HPDE6-E6E7 (cell line): ENCODE measurements around the gene DLG4.
"Not testable (repeated sequence)": the region's sequence is repeated elsewhere in the genome, so short reads cannot be mapped to it uniquely, and the experiment has no call there.

ENCODE experiments used
- DNase-seq: peaks from one replicate; pipeline ENCODE4 v3.0.0; 2011; ENCODE audit warnings: missing footprints; ENCODE audit errors: extremely low spot score

The DLG4 gene

DNA sequence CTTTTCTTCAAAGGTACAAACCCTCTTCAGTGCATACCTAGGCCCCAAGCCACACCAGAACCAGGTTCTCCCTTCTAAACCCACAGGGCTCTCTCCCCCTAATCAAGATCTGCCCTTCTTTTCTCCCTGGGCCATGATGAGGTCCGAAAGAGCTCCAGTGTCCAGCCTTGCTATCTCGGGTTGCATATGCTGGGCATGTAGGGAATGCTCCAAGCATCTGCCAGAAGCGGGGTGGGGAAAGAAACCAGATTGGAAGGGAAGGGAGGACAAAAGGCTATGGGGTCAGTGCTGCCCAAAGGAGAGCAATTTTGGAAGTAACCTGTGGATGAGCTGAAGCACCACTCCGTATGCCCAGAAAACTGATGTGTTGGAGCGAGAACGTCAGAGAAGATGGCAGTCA lies 29.6 kb upstream of the DLG4 start:
- no peak for DNase-seq

GRCh38 chr17:7248796-7249195 lies 29.2 kb upstream of the DLG4 start:
- DNase-seq = no peak

- DNase-seq = no peak
Measured at GRCh38 chr17:7246779-7247178, 27.1 kb upstream of the DLG4 start.

DNA sequence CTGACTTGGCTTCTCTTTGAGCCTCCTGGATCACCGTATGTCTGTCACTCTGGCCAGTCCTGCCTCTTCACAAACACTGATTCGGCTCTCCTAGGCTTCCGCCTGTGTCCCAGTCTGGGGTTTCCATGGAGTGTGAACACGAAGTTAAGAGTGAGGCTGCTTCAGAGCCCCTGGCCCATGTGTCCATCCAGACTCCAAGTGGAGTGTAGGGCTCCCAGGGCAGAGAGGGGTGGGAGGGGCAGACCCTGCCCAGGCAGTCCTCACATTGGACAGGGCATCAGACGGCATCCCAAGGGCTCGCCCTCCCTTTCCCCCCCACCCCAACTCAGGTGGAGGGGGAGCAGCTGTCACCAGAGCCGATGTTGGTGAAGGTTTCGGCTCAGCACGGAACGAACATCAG lies 24.2 kb upstream of the DLG4 start:
- DNase-seq = not testable (repeated sequence)

DNA sequence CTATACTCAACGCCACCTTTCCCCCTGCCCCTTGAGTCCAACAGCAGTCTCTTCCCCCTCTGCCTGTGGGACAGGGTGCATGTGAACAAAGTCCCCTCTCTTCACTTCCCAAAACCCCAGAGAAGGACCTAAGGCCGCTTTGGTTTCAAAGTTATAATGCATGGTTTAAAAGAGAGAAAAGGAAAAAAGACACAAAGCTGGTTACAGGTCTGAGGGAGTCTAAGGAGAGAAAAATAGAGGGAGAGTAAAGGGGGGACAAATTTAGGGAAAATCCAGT lies 23.8 kb upstream of the DLG4 start:
- no peak for DNase-seq

GRCh38 chr17:7242717-7243452 lies 23.2 kb upstream of the DLG4 start:
- no peak for DNase-seq

- no peak for DNase-seq
Measured at GRCh38 chr17:7241783-7242716, 22.4 kb upstream of the DLG4 start, which contains the start of gene GABARAP. Gene GABARAP (minus strand): TSS chr17:7242449. CDS start chr17:7242330, 119 bp downstream.

DNA sequence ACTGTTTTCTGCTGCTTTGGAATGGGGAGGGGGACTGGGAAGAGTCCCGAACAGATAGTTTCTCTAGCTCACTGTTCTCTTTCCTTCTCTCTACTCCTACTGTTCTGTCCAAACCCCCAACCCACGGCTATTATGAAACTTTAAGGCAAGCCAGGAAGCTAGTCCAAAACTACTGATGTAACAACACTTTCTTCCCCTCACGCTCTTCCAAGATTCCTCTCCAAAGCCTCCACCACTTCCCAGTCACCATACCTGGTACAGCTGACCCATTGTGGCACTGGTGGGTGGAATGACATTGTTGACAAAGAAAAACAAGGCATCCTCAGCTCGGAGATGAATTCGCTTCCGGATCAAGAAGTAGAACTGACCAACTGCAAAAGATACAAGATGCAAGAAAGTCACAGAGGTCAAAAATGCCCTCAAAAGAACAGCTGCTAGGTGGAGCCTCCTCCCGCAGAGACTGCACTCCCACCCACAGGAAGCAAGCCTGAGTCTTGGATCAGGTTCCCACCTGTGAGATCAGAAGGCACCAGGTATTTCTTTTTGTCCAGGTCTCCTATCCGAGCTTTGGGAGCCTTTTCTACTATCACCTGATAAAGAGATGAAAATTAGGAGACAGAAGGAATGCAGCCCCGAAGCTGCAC lies 21.6 kb upstream of the DLG4 start:
- no peak for DNase-seq

DNA sequence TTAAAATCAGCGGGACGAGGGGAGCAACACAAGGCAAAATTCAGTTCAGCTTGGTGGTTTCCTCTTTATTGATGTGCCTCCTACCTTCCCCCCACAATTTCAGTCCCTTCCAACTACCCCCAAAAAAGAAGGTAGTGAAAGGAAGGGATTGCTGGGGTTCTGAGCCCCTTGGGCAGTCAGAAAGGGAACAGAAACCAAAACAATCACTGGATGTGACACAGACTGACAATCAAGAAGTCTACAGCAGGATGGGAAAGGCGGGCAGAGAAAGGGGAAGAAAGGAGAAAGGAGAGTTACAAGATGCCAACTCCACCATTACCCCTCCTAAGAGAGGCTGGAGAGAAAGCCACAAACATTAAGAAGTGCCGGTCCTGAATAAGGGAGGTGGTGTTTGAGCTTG lies 20.7 kb upstream of the DLG4 start:
- DNase-seq = no peak

DNA sequence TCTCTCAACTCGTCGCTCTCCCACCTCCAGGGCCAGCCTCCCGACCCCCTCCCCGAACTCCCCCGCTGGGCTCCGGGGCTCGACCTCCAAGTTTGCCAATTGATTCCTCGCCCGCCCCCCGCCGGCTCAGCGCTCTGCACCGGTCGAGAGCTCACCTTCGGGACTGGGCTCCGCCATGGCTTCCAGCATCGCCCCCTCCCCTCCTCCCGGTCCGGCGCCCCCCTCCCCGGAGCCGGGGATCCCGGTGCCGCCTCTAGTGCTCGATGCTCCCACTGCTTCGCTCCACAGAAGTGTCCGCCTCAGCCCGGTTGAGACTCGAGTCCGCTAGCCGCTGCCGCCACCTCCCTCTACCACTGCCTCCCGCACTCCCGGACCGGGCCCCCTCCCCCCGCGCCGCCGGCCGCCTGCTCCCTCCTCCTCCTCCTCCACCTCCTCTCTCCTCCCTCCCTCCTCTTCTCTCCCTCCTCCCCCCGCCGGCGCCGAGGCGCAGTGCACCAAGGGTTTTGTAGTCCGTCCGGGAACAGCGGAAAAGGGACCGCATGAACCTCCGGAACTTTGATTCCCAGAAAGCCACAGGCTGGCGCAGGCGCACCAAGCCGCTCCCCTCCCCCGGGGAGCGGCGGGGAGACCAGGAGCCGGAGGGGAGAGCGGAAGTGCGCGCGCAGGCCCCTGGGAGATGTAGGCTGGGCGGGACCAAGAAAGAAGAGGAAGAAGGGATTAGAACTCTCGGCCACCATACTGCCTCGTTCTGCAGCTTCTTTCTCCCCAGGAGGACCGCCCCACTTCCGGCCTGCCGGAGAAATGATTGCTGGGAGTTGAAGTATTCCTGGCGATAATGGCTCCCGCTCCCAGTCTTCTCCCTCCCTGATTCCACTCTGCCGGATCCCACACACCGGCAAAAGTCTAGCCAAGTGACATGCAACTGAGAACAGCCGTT lies 19.7 kb upstream of the DLG4 start, which contains the start of gene PHF23:
Gene PHF23 (minus strand): TSS at position 367 of the 937 bp plus-strand sequence. CDS start 178 bp downstream, at position 189.
- peak; percentile 98 for DNase-seq

- DNase-seq = no peak
Measured at GRCh38 chr17:7238420-7239090, 18.9 kb upstream of the DLG4 start.

DNA sequence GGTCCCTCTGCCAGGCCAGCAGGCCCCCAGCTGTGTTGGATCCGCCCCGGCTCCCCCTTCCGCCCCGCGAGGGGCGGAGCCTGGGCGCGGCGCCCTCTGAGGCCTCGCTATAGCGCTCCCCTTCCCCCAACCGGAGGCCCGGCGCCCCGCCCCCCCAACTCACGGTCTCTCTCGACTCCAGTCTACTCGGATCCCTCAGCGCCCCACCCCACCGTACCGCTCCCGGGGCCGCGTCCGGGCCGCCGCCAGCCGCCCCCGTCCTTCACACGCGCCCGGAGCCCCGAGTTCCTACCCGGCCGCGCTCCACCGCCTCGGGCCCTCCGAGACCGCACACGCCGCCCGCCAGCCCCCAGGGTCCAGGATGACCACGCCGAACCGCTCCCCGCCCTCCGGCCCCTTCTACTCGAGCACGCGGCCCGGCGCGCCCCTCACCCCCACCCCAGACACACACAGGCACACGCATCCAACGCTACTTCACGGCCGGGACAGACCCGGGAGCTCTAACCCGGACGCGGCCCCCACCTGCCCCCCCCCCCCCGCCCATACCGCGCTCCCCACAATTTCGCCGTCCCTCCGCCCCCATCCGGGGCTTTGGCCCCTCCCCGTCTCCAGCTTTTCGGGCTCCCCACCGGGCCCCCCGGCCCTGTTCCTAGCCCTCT lies 18.3 kb upstream of the DLG4 start:
- no peak for DNase-seq

DNA sequence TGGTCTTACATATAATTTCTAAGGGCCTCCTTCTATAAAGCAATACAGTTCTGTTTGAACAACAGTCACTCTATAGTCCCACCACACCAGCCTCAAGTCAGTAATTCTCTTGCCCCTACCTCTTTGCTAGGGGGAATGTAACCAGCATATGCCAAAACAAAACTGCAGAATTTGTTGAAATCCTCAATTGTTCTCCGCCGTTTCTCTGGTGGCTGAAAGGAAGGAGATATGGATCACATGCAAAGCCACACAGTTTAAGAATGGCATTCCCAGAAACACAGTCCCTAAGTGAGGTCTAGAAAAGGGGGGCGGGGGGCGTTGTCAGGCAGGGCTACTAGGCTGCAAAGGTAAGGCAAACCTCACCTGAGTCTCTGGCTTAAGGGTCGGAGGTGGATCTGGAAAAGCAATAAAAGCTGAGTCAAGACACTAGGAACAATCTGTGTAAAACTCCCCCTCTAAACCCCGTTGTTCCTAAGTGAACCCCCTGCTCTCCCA lies 17.7 kb upstream of the DLG4 start:
- DNase-seq = no peak

DNA sequence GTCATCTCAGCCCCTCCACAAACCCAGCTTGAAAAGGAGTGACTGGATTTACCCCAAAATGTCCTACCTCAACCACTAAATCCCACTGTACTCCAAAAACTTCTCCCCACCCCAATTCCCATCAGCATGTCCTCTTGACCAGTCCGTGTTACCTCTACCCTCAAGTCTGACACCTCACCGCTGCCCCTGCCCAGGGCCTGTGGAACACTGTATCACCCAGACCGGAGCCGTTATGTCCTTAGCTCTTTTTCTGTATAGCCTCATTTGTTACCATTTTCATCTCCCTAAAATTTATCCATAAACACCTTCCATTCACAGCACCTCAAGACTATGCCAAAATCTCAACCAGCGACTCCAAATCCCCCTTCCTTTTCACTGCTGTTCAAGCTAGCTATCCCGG lies 17.2 kb upstream of the DLG4 start:
- no peak for DNase-seq

DNA sequence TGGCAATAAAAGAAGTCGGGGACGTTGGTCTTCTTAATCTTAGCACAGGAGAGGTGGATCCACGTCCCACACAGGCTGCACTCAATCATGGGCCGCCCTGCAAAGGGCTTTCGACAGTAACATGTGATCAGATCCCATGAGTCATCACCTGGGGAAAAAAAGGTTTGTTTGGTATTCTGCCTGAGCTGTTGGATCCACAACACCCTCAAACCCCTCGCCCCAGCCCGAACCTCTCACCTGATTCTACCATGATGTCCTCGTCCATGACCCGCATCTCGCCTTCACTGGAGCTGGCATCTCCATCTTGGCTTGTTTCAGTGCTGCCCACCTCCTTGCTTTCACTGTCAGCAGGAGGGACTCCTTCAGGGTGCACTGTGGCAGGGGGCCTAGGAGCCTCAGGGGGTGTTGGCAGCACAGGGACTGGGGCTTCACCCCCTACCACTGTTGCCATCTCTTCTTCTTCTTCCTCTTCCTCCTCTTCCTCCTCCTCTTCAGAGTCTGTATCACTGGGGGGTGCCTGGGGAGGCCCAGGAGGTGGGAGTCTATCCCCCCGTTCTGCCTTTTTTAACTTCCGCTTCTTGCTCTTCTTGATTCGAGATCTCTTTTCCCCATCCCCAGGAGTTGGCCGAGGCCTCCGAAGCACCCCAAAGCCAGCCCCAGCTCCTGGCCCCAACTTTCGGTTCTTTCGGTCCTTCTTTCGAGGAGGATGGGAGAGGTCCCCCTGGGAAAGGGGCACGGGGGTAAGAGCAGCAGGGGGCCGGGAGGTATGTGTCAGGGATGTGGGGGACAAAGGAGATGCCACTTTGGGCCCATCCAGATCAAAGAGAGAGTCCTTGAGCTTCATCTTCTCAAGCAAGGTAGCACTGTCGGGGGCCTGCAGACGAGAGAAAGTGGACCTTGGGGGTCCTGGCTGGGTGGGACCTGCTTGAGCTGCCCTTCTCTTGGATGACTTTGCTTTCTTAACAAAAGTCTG lies 16.3 kb upstream of the DLG4 start:
- DNase-seq = no peak

- peak; percentile 83 for DNase-seq
Measured at GRCh38 chr17:7234083-7234951, 14.7 kb upstream of the DLG4 start, which contains the start of gene DVL2. Gene DVL2 (minus strand): TSS chr17:7234517. CDS start chr17:7234262, 255 bp downstream.

DNA sequence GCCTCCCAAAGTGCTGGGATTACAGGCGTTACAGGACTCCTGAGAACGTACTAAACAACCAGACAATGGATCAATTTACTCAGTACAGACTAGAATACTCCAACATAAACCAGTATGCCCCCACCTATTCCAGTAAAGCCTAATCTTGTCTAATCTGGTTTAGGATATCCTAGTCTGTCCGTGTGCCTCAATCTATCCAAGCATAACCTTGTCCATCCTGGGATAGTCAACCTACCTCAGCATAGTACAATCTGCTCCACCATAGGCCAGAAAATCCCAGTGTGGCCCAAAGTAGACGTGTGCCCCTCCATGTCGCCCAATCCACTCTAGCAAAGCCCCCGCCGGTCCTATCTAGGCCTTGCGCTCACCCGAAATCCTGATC lies 14.1 kb upstream of the DLG4 start:
- DNase-seq = no peak

DNA sequence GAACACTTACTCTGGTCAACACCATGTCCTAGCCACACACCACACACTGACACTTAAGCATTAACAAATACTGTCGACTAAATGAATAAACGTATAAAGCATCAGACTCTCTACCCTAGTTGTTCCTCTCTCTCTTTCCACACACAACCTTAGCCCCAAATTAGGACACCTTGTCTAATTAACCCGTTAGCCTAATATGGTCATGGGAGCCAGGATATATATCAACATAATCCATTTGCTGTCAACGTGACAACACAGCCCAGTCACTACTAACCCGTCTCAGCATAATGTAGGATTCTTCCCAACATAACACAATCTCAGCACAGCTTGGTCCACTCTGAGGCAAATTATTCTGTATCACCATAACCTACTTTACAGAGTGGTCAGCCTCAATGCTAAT lies 12.5 kb upstream of the DLG4 start:
- no peak for DNase-seq
